Measurements from ENCODE around the gene ZNF543.
A peak's percentile ranks its signal among the peaks of the same experiment; 100 is the strongest.

Gene ZNF543

GRCh38 chr19:57334191-57334590 lies 13.9 kb downstream of the ZNF543 start:
- H3K4me3 ChIP-seq (ENCODE audit: low read depth, low read length): no peak overlapping the region
- TF ChIP-seq CTCF (IDR thresholded peaks at IDR 0.05; ENCODE audit: low read depth, low read length, missing control alignments): no peak
- in situ Hi-C loops (cut with HindIII; ENCODE audit: low sequenced_read_pairs): no loop called here
- no peak for DNase-seq (ENCODE audit: low read depth)

DNA sequence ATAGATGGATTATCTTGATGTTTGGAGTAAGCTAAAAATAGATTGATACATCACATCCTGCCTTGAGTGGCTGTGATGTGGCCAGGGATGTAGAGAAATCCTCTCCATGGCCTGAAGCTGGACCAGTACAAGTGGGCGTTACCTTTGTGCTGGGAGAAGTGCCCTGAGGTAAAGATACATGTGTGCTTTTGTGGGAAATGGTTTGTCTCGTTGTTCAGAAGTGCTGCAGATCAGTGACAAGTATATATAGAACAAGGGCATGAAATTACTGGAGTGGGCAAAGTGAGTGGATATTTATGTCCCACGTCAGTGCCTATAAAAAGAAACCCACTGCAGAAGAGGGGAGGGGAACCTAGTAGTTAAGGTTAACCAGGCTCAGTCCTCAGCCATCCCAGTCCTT lies 18.6 kb downstream of the ZNF543 start:
- in situ Hi-C loops (cut with HindIII; ENCODE audit: low sequenced_read_pairs): no loop called here
- TF ChIP-seq CTCF (IDR thresholded peaks at IDR 0.05; ENCODE audit: low read depth, low read length, missing control alignments): no peak
- DNase-seq (ENCODE audit: low read depth): no peak
- no peak overlapping the region for H3K4me3 ChIP-seq (ENCODE audit: low read depth, low read length)

DNA sequence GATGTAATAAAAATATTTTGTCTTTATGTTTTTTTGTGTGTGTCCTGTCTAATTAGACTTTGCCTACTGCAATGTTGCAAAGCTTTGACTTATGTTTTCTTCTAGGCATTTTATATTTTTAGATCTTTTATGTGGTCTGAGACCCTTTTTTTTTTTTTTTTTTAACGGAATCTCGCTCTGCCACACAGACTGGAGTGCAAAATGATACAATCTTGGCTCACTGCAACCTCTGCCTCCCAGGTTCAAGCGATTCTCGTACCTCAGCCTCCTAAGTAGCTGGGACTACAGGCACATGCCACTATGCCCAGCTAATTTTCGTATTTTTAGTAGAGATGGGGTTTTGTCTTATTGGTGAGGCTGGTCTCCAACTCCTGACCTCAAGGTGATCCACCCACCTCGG lies 22.3 kb downstream of the ZNF543 start:
- in situ Hi-C loops (cut with HindIII; ENCODE audit: low sequenced_read_pairs): no loop called here
- no peak overlapping the region for H3K4me3 ChIP-seq (ENCODE audit: low read depth, low read length)
- TF ChIP-seq CTCF (IDR thresholded peaks at IDR 0.05; ENCODE audit: low read depth, low read length, missing control alignments): no peak
- no peak for DNase-seq (ENCODE audit: low read depth)

- TF ChIP-seq CTCF (IDR thresholded peaks at IDR 0.05; ENCODE audit: low read depth, low read length, missing control alignments): no peak
- no peak for DNase-seq (ENCODE audit: low read depth)
- H3K4me3 ChIP-seq (ENCODE audit: low read depth, low read length): no peak overlapping the region
- in situ Hi-C loops (cut with HindIII; ENCODE audit: low sequenced_read_pairs): no loop called here
Observed at GRCh38 chr19:57348136-57348535, 27.9 kb downstream of the ZNF543 start.

DNA sequence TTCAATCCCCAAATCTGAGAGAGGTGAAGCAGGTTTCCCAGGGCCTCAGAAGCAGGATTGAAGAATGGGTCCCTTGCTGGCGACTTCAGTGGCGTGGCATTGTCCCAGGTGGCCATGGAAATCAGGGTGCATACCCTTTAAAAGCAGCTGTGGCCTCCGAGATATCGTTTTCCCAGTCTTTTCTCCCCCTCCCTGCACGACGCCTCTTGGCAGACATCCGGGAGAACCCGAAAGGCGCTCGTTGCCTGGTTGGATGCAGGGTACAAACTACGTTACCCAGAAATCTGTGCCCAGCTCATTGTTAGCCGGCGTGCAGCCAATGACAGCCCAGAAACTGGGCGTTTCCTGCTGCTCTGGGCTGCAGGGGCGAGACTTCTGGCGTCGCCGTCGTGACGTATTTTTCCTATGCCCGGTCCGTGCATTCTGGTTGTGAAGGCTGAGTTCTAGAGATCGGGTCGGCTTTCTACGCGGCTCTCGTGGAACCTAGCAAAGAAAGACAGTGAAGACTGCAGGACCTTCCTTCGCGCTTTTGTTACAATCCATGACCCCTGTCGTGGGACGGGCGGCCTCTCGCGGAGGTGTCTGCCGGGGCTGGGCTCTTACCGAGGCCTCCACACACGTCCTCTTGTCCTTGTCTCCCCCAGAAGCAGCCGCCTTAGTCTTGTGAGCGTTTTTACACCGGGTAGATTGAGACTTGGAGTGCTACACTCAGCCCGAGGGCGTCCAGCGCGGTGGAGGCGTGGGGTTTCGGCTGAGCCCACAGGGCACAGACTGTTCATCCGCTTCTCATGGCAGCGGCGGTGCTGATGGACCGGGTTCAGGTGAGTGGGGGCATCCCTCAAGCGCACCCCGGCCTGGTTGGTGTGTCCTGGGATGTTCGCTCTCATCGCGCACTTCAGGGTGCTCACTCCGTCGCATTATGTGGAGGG lies 30.9 kb downstream of the ZNF543 start, which contains the start of gene ZNF304:
TSS of gene ZNF304 (plus strand) at position 395 of the 929 bp plus-strand sequence. CDS start at position 789, 394 bp downstream.
- peak within 1 kb of the TSS; percentile 71 for H3K4me3 ChIP-seq (ENCODE audit: low read depth, low read length)
- peak; percentile 90 for DNase-seq (ENCODE audit: low read depth)
- in situ Hi-C loops (cut with HindIII; ENCODE audit: low sequenced_read_pairs): no loop called here
- no peak for TF ChIP-seq CTCF (IDR thresholded peaks at IDR 0.05; ENCODE audit: low read depth, low read length, missing control alignments)

DNA sequence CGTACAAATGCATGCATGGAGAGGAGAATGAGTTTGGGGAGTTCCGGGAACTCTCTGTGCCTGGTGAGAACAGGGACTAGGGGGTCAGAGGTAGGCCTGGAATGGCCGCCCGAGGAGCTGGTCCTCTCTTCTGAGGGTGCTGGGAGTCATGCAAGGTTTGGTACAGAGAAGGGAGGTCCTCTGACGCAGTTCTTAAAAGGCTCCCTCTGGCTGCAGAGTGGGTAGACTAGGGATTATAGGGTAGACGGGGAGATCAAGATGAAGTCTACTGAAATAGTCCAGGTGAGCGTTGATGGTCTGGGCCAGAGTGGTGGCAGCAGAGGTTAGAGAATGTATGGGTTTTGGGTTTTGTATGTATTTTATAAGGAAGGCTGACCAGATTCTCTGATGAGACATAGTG lies 31.6 kb downstream of the ZNF543 start:
- DNase-seq (ENCODE audit: low read depth): no peak
- H3K4me3 ChIP-seq (ENCODE audit: low read depth, low read length): peak overlapping the region; percentile 71
- in situ Hi-C loops (cut with HindIII; ENCODE audit: low sequenced_read_pairs): no loop called here
- TF ChIP-seq CTCF (IDR thresholded peaks at IDR 0.05; ENCODE audit: low read depth, low read length, missing control alignments): no peak

Data from astrocyte of the cerebellum (primary cell).